ENCODE measurements around the gene TTR. TPM values are rescaled to one million over a fixed set of nuclear protein-coding genes. Genes with fewer than 3 reads are reported as not detected.

TTR gene
- total and polyA plus RNA-seq, 2 donors (not counting 1 experiment from before 2014, with no cell fraction given) = not detected

GRCh38 chr18:31596081-31596872, 4.6 kb downstream of the TTR start:
- H3K79me2 ChIP-seq (ENCODE audit: control insufficient read depth, insufficient read depth, low read length) = no peaks in the 10 kb centered on the region
- H2AFZ ChIP-seq (ENCODE audit: insufficient read depth, low read depth, low read length, poor library complexity, severe bottlenecking) = no peak overlapping the region
- intact Hi-C loops (cut with micrococcal nuclease) = no loop called here
- ChIA-PET POLR2A (no interaction called here), CTCF (no interaction called here)
- no peaks in the 10 kb centered on the region for H3K27me3 Mint-ChIP-seq
- H4K20me1 ChIP-seq (ENCODE audit: control insufficient read depth, insufficient read depth, low read length, poor library complexity, severe bottlenecking) = no peaks in the 10 kb centered on the region
- no peaks in the 10 kb centered on the region for H3K4me1 ChIP-seq (ENCODE audit: control insufficient read depth in 2 of 2, insufficient read depth in 2 of 2, low read length in 2 of 2)
- no peak overlapping the region for H3K4me3 Mint-ChIP-seq
- H3K4me3 ChIP-seq (ENCODE audit: control extremely low read depth in 1 of 5, extremely low read depth in 1 of 5, insufficient read depth in 1 of 5, low read depth in 2 of 5, low read length in 4 of 5) = no peak overlapping the region
- H3K9me3 ChIP-seq (ENCODE audit: control extremely low read depth in 1 of 3, control insufficient read depth in 2 of 3, insufficient read depth in 1 of 3, low read length in 2 of 3) = no peaks in the 10 kb centered on the region
- no peaks in the 10 kb centered on the region for H3K36me3 ChIP-seq (replicated peaks in 1 of 2; ENCODE audit: control extremely low read depth in 1 of 2, control insufficient read depth in 1 of 2, extremely low read depth in 1 of 2, insufficient read depth in 2 of 2, low read length in 1 of 2)
- H3K9me3 Mint-ChIP-seq (ENCODE audit: insufficient read depth) = no peaks in the 10 kb centered on the region
- H3K27ac Mint-ChIP-seq = no peak overlapping the region
- H3K4me2 ChIP-seq (replicated peaks; ENCODE audit: low read depth, low read length, poor library complexity, severe bottlenecking) = no peak overlapping the region
- WGBS (ENCODE audit: insufficient coverage) = 98% methylated on average over 7 of the region's 9 CpGs
- H3K27me3 ChIP-seq (replicated peaks in 1 of 4; ENCODE audit: control extremely low read depth in 1 of 4, control insufficient read depth in 3 of 4, insufficient read depth in 4 of 4, low read length in 3 of 4) = no peaks in the 10 kb centered on the region
- DNase-seq = no peak
- ATAC-seq (ENCODE audit: low read depth) = no peak
- no peak overlapping the region for H3K9ac ChIP-seq (ENCODE audit: low read length)
- TF ChIP-seq EZH2 (IDR thresholded peaks at IDR 0.05; ENCODE audit: borderline replicate concordance, insufficient read depth, low read depth, low read length, poor library complexity, severe bottlenecking) = no peak
- no peak for TF ChIP-seq CTCF (IDR thresholded peaks at IDR 0.05)
- H3K4me1 Mint-ChIP-seq = no peaks in the 10 kb centered on the region
- no peak overlapping the region for H3K27ac ChIP-seq (ENCODE audit: low read length in 2 of 2)

GRCh38 chr18:31598021-31598805, 6.5 kb downstream of the TTR start:
- no peak overlapping the region for H3K4me2 ChIP-seq (replicated peaks; ENCODE audit: low read depth, low read length, poor library complexity, severe bottlenecking)
- no peaks in the 10 kb centered on the region for H3K9me3 ChIP-seq (ENCODE audit: control extremely low read depth in 1 of 3, control insufficient read depth in 2 of 3, insufficient read depth in 1 of 3, low read length in 2 of 3)
- 95% methylated on average over 6 of the region's 13 CpGs for WGBS (ENCODE audit: insufficient coverage)
- Mint-ChIP-seq H3K9me3 (ENCODE audit: insufficient read depth) (no peaks in the 10 kb centered on the region), H3K27me3 (no peaks in the 10 kb centered on the region), H3K4me1 (no peaks in the 10 kb centered on the region), H3K4me3 (no peak overlapping the region), H3K27ac (no peak overlapping the region)
- H3K4me3 ChIP-seq (ENCODE audit: control extremely low read depth in 1 of 5, extremely low read depth in 1 of 5, insufficient read depth in 1 of 5, low read depth in 2 of 5, low read length in 4 of 5) = no peak overlapping the region
- H3K4me1 ChIP-seq (ENCODE audit: control insufficient read depth in 2 of 2, insufficient read depth in 2 of 2, low read length in 2 of 2) = no peaks in the 10 kb centered on the region
- no peaks in the 10 kb centered on the region for H3K79me2 ChIP-seq (ENCODE audit: control insufficient read depth, insufficient read depth, low read length)
- H2AFZ ChIP-seq (ENCODE audit: insufficient read depth, low read depth, low read length, poor library complexity, severe bottlenecking) = no peak overlapping the region
- H3K9ac ChIP-seq (ENCODE audit: low read length) = no peak overlapping the region
- TF ChIP-seq EZH2 (IDR thresholded peaks at IDR 0.05; ENCODE audit: borderline replicate concordance, insufficient read depth, low read depth, low read length, poor library complexity, severe bottlenecking) (no peak), CTCF (IDR thresholded peaks at IDR 0.05) (no peak)
- no peaks in the 10 kb centered on the region for H4K20me1 ChIP-seq (ENCODE audit: control insufficient read depth, insufficient read depth, low read length, poor library complexity, severe bottlenecking)
- H3K36me3 ChIP-seq (replicated peaks in 1 of 2; ENCODE audit: control extremely low read depth in 1 of 2, control insufficient read depth in 1 of 2, extremely low read depth in 1 of 2, insufficient read depth in 2 of 2, low read length in 1 of 2) = no peaks in the 10 kb centered on the region
- POLR2A ChIA-PET = no interaction called here
- no peaks in the 10 kb centered on the region for H3K27me3 ChIP-seq (replicated peaks in 1 of 4; ENCODE audit: control extremely low read depth in 1 of 4, control insufficient read depth in 3 of 4, insufficient read depth in 4 of 4, low read length in 3 of 4)
- CTCF ChIA-PET = no interaction called here
- DNase-seq (no peak), ATAC-seq (ENCODE audit: low read depth) (no peak)
- intact Hi-C loops (cut with micrococcal nuclease) = no loop called here
- H3K27ac ChIP-seq (ENCODE audit: low read length in 2 of 2) = no peak overlapping the region

Measured in B cell (primary cell).